Activated gamma-delta T cell treated with Interleukin-2 at 50 U/mL for 16 hours (primary cell): ENCODE data around the gene ASMTL.
"Not testable (repeated sequence)": the region's sequence is repeated elsewhere in the genome, so short reads cannot be mapped to it uniquely, and the experiment has no call there.

Source experiments
- DNase-seq: peaks from one replicate; pipeline ENCODE4 v3.0.0-alpha.2; 2020

Gene ASMTL

DNA sequence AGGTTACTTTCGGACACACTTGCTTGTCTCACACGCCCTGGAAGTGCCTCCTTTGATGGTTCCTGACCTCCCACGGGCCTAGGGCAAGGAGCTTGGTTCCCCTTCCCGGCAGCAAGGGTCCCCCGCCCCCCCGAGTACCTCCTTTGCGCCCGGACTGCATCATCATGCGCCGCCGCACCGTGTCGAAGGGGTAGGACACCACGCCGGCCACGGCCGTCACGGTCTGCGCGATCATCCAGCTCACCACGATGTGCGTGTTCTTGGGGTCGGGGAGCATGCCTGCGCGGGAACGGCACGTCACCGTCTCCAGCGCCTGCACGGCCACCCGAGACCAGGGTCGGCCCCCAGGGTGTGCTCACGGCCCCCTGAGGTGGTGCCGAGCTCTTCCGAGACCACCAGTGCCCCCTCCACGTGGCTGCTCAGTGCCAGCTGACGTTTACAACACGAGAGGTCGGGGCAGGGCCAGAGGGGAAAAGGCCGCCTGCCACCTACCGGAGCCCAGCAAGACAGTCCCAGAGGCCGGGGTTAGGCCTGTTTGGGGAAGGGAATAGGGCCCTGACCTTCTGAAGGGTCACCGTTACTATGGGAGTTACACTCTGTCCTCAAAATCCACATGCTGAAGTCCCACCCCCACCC, 65.5 kb downstream of the ASMTL start:
- DNase-seq, result no peak

DNA sequence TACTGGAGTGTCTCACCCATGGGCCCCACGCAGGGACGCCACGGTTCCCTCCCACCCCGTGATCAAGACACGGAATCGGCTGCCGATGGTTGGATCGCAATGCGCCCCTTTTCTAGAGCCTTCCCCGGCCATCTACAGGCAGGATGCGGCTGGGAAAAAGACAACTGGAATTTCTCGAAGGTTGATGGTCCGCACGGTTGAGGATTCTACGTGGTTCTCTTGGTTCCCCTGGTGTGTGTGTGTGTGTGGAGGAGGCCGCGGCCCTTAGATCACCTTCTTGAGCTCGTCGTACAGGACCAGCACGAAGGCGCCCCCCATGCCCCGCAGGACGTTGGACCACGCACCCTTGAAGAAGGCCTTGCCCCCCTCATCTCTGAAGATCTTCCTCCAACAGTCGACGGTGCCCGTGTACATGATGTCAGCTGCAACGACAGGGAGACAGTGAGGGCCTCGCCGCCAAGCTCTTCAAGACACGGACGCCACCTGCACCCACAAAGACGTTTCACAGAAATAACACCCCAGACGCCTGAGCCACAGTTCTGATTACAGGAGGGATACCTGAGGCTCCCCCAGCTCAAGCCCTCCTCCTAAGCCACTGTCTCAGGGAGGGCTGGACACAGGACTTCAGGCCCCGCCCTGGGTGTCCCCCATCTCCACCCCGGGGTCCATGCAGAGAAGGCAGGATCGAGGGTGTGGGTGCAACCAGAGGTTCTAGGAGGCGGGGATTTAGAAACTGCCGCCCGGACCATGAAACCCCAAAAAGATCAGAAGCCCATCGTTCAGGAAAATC, 66.2 kb downstream of the ASMTL start:
- no peak for DNase-seq

DNA sequence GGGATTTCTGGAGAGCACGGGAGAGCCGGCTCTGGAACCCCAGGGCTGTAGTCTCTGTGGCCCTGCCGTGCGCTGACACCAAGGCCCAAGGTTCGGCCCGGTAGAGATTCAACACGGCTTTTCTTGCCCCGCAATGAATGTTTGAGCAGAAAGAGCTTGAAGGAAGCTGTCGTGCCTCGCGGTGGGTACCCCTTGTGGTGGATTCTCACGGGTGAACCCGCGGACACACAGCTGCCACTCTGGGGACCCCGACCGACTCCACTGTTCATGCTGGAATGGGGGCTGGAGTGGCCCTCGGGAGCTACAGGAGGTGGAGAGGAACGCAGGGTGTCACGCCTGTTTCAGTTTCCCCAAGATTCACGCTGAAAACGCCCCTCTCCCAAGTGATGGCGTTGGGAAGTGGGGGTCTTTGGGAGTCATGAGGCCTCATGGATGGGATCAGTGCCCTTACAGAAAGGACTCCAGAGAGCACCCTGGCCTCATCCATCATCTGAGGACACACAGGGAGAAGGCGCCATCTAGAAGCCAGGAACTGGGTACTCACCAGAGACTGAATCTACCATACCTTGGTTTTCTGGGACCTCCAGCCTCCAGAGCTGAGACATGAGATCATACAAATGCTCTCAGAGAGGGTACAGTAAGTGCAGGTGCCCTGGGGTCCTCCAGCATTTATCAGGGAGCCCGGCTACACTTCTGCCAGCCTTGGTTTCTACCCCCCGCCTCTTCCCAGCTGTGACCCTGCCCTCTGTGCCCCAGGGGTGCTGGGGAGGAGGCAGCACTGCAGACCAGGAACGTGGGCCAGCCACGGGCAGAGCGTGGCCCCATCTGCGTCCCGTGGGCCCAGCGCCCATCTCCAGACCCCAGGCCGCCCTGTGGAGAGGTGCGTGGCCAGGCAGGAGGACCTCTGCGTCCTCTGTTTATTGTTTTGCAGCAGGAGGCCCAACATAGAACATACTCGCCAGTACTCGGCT, 67.2 kb downstream of the ASMTL start:
- DNase-seq, result no peak

DNA sequence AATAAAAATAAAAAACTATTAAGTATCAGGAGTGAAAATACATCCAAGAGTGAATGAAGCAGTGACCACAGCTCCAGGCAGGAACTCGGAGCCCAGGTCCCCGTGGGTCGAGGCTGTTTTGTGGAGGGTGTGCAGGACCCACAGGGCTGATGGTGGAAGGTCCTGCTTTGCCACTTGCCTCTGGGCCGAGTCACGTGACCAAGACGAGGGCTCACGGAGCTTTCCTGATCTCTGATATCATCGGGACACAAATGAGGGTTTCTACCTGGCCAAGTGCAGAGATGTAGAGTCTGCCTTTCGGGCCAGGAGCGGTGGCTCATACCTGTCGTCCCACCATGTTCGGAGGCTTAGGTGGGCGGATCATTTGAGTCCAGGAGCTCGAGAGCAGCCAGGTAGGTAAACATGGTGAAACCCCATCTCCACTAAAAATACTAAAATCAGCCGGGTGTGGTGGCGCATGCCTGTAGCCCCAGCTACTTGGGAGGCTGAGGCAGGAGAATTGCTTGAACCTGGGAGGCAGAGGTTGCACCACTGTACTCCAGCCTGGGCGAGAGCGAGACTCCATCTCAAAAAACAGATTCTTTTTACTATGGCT, 68.0 kb downstream of the ASMTL start:
- no peak for DNase-seq

DNA sequence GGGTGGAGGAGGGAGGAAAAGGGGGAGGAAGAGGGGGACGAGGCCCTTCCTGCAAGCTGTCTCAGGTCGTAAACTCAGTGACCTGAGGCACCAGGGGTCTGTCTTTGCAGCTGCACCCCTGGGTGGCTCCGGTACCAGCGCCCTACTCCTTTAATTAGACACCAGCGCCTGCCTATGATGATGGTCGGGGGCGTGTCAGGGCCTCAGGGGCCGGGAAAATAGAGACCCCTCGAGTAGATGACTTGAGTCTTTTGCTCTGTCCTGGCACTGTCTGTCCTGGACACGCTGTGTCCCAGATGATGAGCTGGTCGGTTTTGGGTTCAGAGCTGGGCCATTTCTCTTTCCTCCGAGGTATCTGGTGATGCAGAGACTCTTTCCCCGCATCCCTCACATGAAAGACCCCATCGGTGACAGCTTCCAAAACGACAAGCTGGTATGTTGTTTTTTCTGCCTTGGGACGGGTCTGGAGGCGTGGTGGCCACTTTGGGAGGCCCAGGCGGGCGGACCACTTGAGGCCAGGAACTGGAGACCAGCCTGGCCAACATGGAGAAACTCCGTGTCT, 72.0 kb downstream of the ASMTL start:
- DNase-seq, result no peak

DNA sequence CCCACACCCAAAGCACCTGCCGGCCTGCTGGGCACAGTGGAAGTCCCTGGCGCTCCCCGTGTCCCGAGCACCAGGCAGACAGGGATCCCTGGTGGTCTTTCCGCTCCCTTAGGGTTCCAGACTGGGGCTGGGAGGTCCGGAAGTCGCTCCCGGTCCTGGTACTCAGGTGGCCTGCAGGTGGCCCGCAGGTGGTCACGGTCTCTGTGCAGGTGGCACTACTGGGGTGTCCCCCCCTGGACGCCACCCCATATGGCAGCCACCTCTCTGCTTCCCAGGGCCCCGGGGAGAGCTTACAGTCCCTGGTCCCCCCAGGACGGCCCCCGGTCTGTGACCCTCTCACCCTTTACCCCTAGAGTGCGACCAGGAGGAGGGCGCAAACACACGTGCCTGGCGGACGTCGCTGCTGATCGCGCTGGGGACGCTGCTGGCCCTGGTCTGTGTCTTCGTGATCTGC, 74.4 kb downstream of the ASMTL start:
- DNase-seq, result no peak

DNA sequence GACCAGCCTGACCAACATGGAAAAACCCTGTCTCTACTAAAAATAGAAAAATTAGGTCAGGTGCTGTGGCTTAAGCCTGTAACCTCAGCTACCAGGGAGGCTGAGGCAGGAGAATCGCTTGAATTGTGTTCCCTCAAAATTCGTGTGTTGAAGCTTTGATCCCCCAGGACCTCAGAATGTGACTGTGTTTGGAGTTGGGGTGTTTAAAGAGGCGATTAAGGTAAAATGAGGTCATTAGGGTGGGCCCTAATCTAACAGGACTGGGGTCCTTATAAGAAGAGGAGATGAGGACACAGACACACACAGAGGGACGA, 84.4 kb downstream of the ASMTL start:
- no peak for DNase-seq

DNA sequence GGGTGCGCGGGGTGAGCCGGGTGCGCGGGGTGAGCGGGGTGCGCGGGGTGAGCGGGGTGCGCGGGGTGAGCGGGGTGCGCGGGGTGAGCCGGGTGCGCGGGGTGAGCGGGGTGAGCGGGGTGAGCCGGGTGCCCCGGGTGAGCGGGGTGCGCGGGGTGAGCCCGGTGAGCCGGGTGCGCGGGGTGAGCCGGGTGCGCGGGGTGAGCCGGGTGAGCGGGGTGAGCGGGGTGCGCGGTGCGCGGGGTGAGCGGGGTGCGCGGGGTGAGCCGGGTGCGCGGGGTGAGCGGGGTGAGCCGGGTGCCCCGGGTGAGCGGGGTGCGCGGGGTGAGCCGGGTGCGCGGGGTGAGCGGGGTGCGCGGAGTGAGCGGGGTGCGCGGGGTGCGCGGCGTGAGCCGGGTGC, 86.3 kb downstream of the ASMTL start:
- not testable (repeated sequence) for DNase-seq

DNA sequence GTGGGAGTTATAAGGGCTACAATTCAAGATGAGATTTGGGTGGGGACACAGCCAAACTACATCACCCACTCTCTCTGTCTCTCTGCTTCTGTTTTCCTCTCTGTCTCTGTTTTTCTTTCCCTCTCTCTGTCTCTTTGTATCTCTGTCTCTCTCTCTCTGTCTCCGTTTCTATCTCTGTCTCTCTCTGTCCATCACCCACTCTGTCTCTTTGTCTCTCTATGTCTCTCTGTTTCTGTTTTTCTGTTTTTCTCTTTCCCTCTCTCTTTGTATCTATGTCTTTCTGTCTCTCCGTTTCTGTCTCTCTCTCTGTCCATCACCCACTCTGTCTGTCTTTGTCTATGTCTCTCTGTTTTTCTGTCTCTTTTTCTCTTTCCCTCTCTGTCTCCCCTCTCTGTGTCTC, 90.8 kb downstream of the ASMTL start:
- no peak for DNase-seq

DNA sequence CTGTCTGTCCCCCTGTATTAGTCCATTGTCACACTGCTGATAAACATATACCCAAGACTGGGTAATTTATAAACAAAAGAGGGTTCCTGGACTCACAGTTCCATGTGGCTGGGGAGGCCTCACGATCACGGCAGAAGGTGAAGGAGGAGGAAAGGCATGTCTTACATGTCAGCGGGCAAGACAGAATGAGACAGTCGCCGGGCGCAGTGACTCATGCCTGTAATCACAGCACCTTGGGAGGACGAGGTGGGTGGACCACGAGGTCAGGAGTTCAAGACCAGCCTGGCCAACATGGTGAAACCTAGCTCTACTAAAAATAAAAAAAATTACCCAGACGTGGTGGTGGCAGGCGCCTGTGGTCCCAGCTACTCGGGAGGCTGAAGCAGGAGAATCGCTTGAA, 91.4 kb downstream of the ASMTL start:
- DNase-seq, result no peak

DNA sequence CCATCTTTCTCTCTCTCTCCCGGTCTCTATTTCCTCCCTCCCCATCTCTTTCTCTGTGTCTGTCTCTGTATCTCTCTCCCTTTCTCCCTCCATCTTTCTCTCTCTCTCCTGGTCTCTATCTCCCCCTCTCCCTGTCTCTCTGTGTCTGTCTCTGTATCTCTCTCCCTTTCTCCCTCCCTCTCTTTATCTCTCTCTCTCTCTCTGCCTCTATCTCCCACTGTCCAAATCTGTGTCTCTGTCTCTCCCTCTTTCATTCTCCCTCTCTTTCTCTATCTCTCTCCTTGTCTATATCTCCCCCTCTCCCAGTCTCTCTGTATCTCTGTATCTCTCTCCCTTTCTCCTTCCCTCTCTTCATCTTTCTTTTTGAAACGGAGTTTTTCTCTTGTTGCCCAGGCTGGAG, 92.5 kb downstream of the ASMTL start:
- DNase-seq, result no peak

DNA sequence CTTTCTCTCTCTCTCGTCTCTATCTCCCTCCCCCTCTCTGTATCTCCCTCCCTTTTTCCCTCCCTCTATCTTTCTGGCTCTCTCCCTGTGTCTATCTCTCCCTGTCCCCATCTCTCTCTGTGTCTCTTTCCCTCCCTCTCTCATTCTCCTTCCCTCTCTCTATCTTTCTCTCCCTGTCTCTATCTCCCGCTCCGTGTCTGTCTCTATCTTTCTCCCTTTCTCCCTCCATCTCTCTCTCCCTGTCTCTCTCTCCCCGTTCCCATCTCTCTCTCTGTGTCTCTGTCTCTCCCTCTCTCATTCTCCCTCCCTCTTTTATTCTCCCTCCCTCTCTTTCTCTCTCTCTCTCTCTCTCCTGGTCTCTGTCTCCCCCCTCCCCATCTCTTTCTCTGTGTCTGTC, 93.2 kb downstream of the ASMTL start:
- no peak for DNase-seq

DNA sequence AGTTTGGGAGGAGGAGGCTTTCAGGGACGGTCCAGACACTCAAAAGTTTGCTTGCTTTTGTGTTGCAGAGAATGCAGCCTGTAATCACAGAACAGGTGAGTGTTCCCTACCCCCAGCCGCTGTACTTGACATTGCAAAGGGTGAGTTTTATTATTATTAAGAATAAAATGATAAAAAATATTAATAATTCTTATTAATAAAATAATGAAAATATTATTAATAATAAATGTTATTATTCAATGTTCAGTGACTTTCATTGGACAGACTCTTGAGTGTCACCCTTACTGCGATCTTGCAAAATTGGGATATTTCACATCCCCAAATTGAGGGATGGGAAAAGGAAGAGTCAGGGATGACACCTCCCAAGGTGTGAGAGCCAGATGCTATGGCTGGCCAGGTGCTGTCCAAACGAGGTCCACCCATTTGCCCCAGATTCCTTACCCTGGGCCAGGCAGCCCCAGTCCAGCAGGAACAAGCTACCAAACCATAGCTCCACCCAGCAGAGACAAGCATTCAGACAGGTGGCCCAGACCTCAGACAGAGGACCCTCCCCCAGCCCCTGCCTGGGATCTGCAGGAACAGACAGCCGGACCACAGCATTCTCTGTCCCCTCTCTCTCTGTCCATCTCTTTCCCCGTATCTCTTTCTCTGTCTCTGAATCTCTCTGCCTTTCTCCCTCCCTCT, 93.8 kb downstream of the ASMTL start:
- DNase-seq, result no peak

DNA sequence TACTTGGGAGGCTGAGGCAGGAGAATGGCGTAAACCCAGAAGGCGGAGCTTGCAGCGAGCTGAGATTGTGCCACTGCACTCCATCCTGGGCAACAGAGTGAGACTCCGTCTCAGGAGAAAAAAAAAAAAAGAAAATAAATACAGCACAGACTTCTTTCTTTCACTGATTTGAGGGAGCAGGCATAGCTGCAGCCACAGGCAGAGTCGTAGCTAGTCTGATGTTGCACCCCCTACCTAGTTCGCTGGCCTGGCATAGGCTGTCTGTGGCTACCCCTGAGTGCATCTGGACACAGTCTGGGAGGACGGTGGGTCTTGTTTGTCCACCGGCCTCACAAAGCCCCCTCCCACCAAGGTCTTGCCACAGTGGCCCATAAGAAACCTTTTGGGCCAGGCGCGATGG, 94.7 kb downstream of the ASMTL start:
- DNase-seq, result no peak

DNA sequence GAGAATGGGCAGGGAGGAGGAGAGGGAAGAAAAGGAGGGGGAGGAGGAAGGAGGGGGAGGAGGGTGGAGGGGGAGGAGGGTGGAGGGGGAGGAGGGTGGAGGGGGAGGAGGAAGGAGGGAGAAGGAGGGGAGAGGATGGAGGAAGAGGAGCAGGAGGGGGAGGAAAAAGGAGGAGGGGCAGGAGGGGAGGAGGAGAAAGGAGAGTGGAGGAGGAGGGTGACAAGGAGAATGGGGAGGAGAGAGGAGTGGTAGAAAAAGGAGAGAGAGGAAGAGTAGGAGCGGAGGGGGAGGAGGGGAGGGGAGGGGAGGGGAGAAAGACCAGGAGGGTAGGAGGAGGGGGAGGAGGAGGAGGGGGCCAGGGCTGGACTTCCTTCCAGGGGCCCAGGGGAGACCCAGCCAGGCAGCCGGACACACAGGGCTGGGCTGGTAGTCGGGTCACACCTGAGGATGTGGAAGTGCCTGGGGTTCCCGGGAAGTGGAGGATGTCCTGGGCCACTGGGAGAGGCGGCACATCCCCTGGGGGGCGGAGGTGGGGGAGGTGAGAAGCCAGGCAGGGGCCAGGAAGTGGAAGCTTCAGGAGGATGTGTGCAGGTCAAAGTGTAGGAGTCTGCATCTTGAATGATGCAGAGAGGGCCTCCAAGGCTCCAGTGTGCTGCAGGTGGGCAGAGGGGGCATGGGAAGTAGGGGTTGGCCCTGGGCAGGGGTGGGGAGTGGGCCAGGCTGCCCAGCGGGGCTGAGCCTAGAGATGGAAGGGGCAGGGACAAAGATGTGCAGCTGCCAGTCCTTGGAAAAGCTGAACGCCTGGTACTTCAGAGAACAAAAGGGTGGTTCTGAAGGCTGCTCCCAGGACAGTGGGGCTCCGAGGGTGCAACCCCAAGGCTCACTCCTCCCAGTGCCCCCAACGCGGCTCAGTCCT, 97.3 kb downstream of the ASMTL start:
- DNase-seq, result no peak

DNA sequence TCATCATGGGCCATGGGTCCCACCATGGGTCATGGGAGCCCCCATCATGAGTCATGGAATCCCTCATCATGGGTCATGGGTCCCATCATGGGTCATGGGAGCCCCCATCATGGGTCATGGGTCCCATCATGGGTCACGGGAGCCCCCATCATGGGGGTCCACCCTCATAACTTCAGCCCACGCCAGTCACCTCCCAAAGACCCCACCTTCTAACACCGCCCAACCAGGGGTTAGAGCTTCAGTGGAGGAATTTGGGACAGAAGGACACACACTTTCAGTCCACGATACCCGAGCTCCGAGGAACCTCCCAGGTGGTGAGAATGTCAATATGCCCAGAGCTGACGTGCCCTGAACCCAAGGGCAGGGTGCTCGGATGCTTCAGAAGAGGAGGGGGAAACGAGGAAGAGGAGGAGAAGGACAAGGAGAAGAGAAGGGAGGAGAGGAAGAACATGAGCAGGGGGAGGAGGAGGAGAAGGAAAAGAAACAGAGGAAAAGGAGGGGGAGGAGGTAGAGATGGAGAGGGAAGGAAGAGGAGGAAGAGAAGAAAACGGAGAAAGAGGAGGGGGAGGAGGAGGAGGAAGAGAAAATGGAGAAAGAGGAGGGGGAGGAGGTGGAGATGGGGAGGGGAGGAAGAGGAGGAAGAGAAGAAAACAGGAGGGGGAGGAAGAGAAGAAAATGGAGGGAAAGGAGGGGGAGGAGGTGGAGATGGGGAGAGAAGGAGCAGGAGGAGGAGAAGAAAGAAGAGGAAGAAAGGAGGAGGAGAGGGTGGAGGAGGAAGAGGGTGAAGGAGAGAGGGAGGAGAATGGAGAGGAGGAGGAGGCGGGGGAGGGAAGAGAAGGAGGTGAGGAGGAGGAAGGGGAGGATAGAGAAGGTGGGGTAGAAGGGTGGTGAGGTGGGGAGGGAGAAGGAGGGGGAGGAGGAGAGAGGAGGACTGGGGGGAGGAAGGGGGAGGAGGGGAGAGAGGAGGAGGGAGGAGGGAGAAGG, 98.4 kb downstream of the ASMTL start:
- DNase-seq, result no peak
